Left lung (tissue), 10 donors: Measurements from ENCODE around the gene RGS3. TPM values are rescaled to one million over a fixed set of nuclear protein-coding genes. Genes with fewer than 3 reads are reported as not detected.

ENCODE experiments used
- ATAC-seq: fragments of 200-7000 bp; cut with Tn5 transposase; one replicate; pipeline ENCODE4 v1.9.1; 2020; ENCODE audit warnings: moderate library complexity
- DNase-seq, 4 donors: peaks; one replicate each; pipeline ENCODE4 v3.0.0-alpha.2; 2013 to 2020
- H3K27ac ChIP-seq, 2 donors: fragments of 200-600 bp; sonication (generic) in 1 of 2; one replicate each; pipeline versions ENCODE4 v1.5.0 to v1.8.0; 2020 to 2021
- H3K27me3 ChIP-seq, 2 donors: fragments of 200-600 bp; sonication (generic) in 1 of 2; one replicate each; pipeline versions ENCODE4 v1.5.0 to v1.8.0; 2020 to 2021
- H3K36me3 ChIP-seq, 2 donors: fragments of 200-600 bp; sonication (generic) in 1 of 2; one replicate each; pipeline versions ENCODE4 v1.5.0 to v1.8.0; 2020 to 2021
- H3K4me1 ChIP-seq, 2 donors: fragments of 200-600 bp; one replicate each; pipeline ENCODE4 v1.8.0; 2021
- H3K4me3 ChIP-seq, 2 donors: fragments of 200-600 bp; sonication (generic) in 1 of 2; one replicate each; pipeline versions ENCODE4 v1.5.0 to v1.8.0; 2020 to 2021; ENCODE audit warnings: mild to moderate bottlenecking in 1 of 2
- H3K9me3 ChIP-seq, 2 donors: fragments of 200-600 bp; sonication (generic) in 1 of 2; one replicate each; pipeline versions ENCODE4 v1.5.0 to v1.8.0; 2020 to 2021
- CTCF ChIP-seq, 2 donors: fragments of 200-600 bp; sonication (generic) in 1 of 2; IDR thresholded peaks; one replicate each; pipeline versions ENCODE4 v1.5.0 to v1.8.0; 2021; ENCODE audit warnings: antibody characterized with exemption in 2 of 2
- intact Hi-C, 2 donors: fragments of 100-400 bp; cut with DNase I; formaldehyde crosslinking; loops; one replicate each; pipeline versions ENCODE4 v1.11.2 to v1.14.2; 2022
- polyA plus RNA-seq, 6 donors: library from polyadenylated mRNA; unstranded; fragments of 120-200 nt; gene quantifications; one replicate each; pipeline ENCODE4 v1.2.1, GENCODE V29; 2013; ENCODE audit not compliant: insufficient read length in 6 of 6
- total RNA-seq, 2 donors: library from RNA; stranded (reverse); fragmentation: NEBNext Ultra II Directional; extraction: Animal tissue kit (Norgen Biotek cat#: 25700); gene quantifications; one replicate each; pipeline ENCODE4 v1.2.1, GENCODE V29; 2021
- donor health status: DM: no; HTN: yes; CAD: no.
- donor health status: DM: no; HTN: no; CAD: no.

The RGS3 gene
- total and polyA plus RNA-seq, 8 donors: 69.6 to 96.9 (median 77.4) TPM

GRCh38 chr9:113499876-113500497, 36.5 kb downstream of the RGS3 start:
- Histone ChIP-seq H3K27ac (peak overlapping the region in 1 of 2 donors; percentile 70), H3K36me3 (no peaks in the 10 kb centered on the region), H3K4me3 (no peak overlapping the region), H3K9me3 (no peaks in the 10 kb centered on the region), H3K4me1 (peaks cover 0 to 23% of the 10 kb centered on the region in 2 donors), H3K27me3 (no peaks in the 10 kb centered on the region)
- DNase-seq: no peak
- intact Hi-C loops: no loop called here
- TF ChIP-seq CTCF (IDR thresholded peaks at IDR 0.05): no peak
- no peak for ATAC-seq

GRCh38 chr9:113501129-113501686, 37.7 kb downstream of the RGS3 start:
- Histone ChIP-seq H3K4me3 (peak overlapping the region; percentile 5 to 41), H3K36me3 (no peaks in the 10 kb centered on the region), H3K27me3 (no peaks in the 10 kb centered on the region), H3K4me1 (peaks cover 0 to 29% of the 10 kb centered on the region in 2 donors), H3K9me3 (no peaks in the 10 kb centered on the region), H3K27ac (peak overlapping the region; percentile 33 to 70)
- no peak for TF ChIP-seq CTCF (IDR thresholded peaks at IDR 0.05)
- peak in 1 of 4 donors; percentile 74 for DNase-seq
- peak; percentile 40 for ATAC-seq
- intact Hi-C loops: no loop called here

GRCh38 chr9:113501852-113502251, 38.3 kb downstream of the RGS3 start:
- peak overlapping the region; percentile 22 to 70 for H3K27ac ChIP-seq

GRCh38 chr9:113502427-113503034, 39.0 kb downstream of the RGS3 start:
- Histone ChIP-seq H3K4me1 (peaks cover 0 to 34% of the 10 kb centered on the region in 2 donors), H3K9me3 (no peaks in the 10 kb centered on the region), H3K36me3 (peaks cover 0 to 9% of the 10 kb centered on the region in 2 donors), H3K27ac (peak overlapping the region; percentile 22 to 70), H3K4me3 (peak overlapping the region in 1 of 2 donors; percentile 41), H3K27me3 (no peaks in the 10 kb centered on the region)
- ATAC-seq: no peak
- DNase-seq: no peak
- intact Hi-C loops: no loop called here
- TF ChIP-seq CTCF (IDR thresholded peaks at IDR 0.05): no peak

More at GRCh38 chr9:113501852-113502251, 38.3 kb downstream of the RGS3 start:
- Histone ChIP-seq H3K4me3 (peak overlapping the region; percentile 5 to 41), H3K36me3 (peaks cover 0 to 2% of the 10 kb centered on the region in 2 donors), H3K9me3 (no peaks in the 10 kb centered on the region), H3K27me3 (no peaks in the 10 kb centered on the region), H3K4me1 (peaks cover 0 to 29% of the 10 kb centered on the region in 2 donors)
- intact Hi-C loops: no loop called here
- ATAC-seq (no peak), DNase-seq (no peak)
- no peak for TF ChIP-seq CTCF (IDR thresholded peaks at IDR 0.05)

- Histone ChIP-seq H3K27ac (peak overlapping the region; percentile 48 to 69), H3K9me3 (no peaks in the 10 kb centered on the region), H3K4me3 (peak overlapping the region in 1 of 2 donors; percentile 41), H3K27me3 (no peaks in the 10 kb centered on the region), H3K36me3 (peaks cover 0 to 11% of the 10 kb centered on the region in 2 donors), H3K4me1 (peaks cover 0 to 40% of the 10 kb centered on the region in 2 donors)
- ATAC-seq (no peak), DNase-seq (no peak)
- intact Hi-C loops: no loop called here
- no peak for TF ChIP-seq CTCF (IDR thresholded peaks at IDR 0.05)
These were observed 39.6 kb downstream of the RGS3 start for GRCh38 chr9:113503131-113503541.
